GM19467 (cell line): ENCODE results near the gene SRF.

Experiments
- ATAC-seq: cut with Tn5 transposase; IDR thresholded peaks from one replicate; pipeline ENCODE4 v1.9.1; 2021; ENCODE audit warnings: mild to moderate bottlenecking, moderate library complexity; ENCODE audit not compliant: unreplicated experiment

The SRF gene

GRCh38 chr6:43181621-43181941 is 10.5 kb downstream of the SRF start:
- no peak for ATAC-seq

GRCh38 chr6:43181942-43182860 is 11.1 kb downstream of the SRF start, which contains the start of gene CUL9:
TSS of gene CUL9 (plus strand) at chr6:43182196. CDS start at chr6:43184311, 2,115 bp downstream.
- peak; percentile 89 for ATAC-seq

GRCh38 chr6:43183441-43183840 is 12.4 kb downstream of the SRF start:
- no peak for ATAC-seq

GRCh38 chr6:43184268-43184985 is 13.4 kb downstream of the SRF start:
- ATAC-seq: no peak

- no peak for ATAC-seq
Measured at GRCh38 chr6:43185391-43185985, 14.4 kb downstream of the SRF start.

GRCh38 chr6:43186019-43186418 is 14.9 kb downstream of the SRF start:
- no peak for ATAC-seq

GRCh38 chr6:43186706-43187105 is 15.6 kb downstream of the SRF start:
- ATAC-seq: no peak

GRCh38 chr6:43187821-43188220 is 16.8 kb downstream of the SRF start:
- no peak for ATAC-seq

GRCh38 chr6:43188426-43188825 is 17.4 kb downstream of the SRF start:
- ATAC-seq: no peak

GRCh38 chr6:43189776-43190304 is 18.8 kb downstream of the SRF start:
- no peak for ATAC-seq

- ATAC-seq: no peak
Measured at GRCh38 chr6:43192911-43193310, 21.8 kb downstream of the SRF start.

GRCh38 chr6:43193929-43194328 is 22.9 kb downstream of the SRF start:
- no peak for ATAC-seq

GRCh38 chr6:43196337-43196736 is 25.3 kb downstream of the SRF start:
- no peak for ATAC-seq

- ATAC-seq: no peak
Measured at GRCh38 chr6:43199912-43200311, 28.8 kb downstream of the SRF start.

- ATAC-seq: no peak
Measured at GRCh38 chr6:43200541-43200940, 29.5 kb downstream of the SRF start.

GRCh38 chr6:43202451-43202850 is 31.4 kb downstream of the SRF start:
- no peak for ATAC-seq

- no peak for ATAC-seq
Measured at GRCh38 chr6:43203029-43203717, 32.1 kb downstream of the SRF start.

- no peak for ATAC-seq
Measured at GRCh38 chr6:43203718-43204095, 32.6 kb downstream of the SRF start.

GRCh38 chr6:43204271-43205105 is 33.4 kb downstream of the SRF start:
- no peak for ATAC-seq

GRCh38 chr6:43205849-43206248 is 34.8 kb downstream of the SRF start:
- ATAC-seq: no peak
